B cell (primary cell): ENCODE measurements around the gene ALOXE3.

ENCODE experiments used
- EZH2 ChIP-seq: IDR thresholded peaks from 2 replicates; pipeline ENCODE4 v1.6.1; 2012; ENCODE audit warnings: borderline replicate concordance, low read depth, mild to moderate bottlenecking, moderate library complexity, low read length; ENCODE audit not compliant: insufficient read depth, poor library complexity, severe bottlenecking
- TF ChIP-seq, protein P1 (sequence below): fragments of 200-600 bp; IDR thresholded peaks from one replicate; pipeline ENCODE4 v1.8.0; 2022; ENCODE audit warnings: antibody characterized with exemption, mild to moderate bottlenecking

DNA sequence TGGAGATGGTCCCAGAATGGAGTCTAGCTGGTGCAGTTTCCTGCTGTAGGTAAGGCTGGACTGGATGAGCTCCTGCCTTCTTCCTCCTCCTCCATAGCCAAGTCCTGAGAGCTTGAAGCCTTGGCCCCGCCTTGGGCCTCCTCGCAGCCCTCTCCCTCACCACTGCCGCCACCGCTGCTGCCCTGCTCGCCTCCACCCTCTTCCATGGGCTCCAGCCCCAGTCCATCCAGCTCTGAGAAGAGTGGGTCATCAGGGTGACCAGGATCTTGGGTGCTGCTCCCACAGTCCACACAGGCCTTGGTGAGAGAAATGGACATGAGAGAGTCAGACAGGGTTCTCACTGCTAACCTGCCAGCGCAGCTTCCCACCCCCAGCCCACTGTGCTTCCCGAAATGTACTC lies 22.7 kb upstream of the ALOXE3 start:
- no peak for TF ChIP-seq EZH2
- TF ChIP-seq, protein P1, sequence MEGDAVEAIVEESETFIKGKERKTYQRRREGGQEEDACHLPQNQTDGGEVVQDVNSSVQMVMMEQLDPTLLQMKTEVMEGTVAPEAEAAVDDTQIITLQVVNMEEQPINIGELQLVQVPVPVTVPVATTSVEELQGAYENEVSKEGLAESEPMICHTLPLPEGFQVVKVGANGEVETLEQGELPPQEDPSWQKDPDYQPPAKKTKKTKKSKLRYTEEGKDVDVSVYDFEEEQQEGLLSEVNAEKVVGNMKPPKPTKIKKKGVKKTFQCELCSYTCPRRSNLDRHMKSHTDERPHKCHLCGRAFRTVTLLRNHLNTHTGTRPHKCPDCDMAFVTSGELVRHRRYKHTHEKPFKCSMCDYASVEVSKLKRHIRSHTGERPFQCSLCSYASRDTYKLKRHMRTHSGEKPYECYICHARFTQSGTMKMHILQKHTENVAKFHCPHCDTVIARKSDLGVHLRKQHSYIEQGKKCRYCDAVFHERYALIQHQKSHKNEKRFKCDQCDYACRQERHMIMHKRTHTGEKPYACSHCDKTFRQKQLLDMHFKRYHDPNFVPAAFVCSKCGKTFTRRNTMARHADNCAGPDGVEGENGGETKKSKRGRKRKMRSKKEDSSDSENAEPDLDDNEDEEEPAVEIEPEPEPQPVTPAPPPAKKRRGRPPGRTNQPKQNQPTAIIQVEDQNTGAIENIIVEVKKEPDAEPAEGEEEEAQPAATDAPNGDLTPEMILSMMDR: no peak
